T follicular helper cell (primary cell): Measurements from ENCODE around the gene ETV5.

ENCODE experiments used
- DNase-seq: peaks from one replicate; pipeline ENCODE4 v3.0.0-alpha.2; 2020; ENCODE audit warnings: low read depth

Gene ETV5

GRCh38 chr3:186123012-186123411, 14.1 kb upstream of the ETV5 start:
- no peak for DNase-seq

- DNase-seq = no peak
Measured at GRCh38 chr3:186121968-186122367, 13.1 kb upstream of the ETV5 start.

DNA sequence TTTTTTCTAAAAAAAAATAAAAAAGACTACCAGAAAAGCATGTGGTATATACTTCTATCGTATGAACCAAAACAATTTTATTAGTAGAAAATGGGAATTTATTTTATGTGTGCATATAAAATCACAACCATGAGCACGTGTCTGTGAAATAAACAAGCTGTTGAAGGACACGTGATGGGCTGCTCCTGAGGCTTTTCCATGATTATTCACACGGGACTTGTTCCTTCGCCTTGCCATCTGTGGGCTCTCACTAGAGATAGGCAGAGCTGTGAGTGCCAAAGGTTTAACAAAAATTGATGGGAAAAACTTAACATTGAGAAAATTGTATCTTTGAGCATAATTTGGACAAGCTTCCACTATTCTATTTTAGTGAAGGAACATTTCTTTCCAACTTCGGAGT, 12.4 kb upstream of the ETV5 start:
- no peak for DNase-seq

GRCh38 chr3:186119499-186119898, 10.6 kb upstream of the ETV5 start:
- no peak for DNase-seq

- no peak for DNase-seq
Measured at GRCh38 chr3:186118692-186119091, 9.8 kb upstream of the ETV5 start.

GRCh38 chr3:186117521-186118134, 8.7 kb upstream of the ETV5 start:
- no peak for DNase-seq

GRCh38 chr3:186115239-186115996, 6.5 kb upstream of the ETV5 start:
- no peak for DNase-seq

- no peak for DNase-seq
Measured at GRCh38 chr3:186110975-186111974, 2.4 kb upstream of the ETV5 start.

DNA sequence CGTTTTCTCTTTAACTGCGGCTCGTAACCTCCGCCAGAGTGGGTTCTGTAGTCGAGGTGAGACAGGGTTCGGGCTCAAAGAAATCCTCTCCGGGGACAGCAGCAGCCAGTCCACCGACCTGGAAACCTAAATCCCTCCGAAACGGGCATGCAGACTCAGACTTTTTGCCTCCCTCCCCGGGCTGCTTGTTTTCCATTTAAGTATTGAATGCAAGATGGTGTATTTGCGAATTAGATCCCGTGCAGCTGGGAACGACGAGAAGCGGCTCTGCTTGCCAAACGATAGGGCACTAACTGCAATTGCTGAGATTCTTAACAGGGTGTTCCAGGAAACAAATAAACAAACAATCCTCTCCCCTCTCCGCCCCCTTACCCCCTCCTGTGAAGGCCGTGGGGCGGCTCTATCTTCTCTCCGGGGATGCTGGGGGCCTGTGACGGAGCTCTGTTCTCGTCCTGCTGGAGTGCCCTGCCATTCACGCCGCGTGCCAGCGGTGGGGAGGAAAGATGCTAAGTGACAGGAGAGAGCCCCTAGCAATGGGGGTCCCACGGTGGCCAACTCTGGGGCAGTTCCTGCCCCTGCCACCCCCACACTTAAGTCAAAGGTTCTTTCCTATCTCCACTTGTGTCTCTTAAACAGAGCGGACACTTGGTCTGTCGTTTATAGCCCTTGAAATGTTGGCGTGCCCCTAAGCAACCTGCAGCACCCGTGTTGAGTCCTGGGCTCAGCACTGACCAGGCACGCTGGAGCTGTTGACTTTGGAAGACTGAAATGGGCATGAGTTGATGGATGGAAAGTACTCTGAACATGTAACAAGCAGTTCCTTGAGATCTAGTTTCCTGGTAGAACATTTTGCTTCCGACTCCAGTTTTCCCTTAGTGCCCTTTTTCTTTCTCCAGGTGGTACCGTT, 1.3 kb upstream of the ETV5 start:
- no peak for DNase-seq

DNA sequence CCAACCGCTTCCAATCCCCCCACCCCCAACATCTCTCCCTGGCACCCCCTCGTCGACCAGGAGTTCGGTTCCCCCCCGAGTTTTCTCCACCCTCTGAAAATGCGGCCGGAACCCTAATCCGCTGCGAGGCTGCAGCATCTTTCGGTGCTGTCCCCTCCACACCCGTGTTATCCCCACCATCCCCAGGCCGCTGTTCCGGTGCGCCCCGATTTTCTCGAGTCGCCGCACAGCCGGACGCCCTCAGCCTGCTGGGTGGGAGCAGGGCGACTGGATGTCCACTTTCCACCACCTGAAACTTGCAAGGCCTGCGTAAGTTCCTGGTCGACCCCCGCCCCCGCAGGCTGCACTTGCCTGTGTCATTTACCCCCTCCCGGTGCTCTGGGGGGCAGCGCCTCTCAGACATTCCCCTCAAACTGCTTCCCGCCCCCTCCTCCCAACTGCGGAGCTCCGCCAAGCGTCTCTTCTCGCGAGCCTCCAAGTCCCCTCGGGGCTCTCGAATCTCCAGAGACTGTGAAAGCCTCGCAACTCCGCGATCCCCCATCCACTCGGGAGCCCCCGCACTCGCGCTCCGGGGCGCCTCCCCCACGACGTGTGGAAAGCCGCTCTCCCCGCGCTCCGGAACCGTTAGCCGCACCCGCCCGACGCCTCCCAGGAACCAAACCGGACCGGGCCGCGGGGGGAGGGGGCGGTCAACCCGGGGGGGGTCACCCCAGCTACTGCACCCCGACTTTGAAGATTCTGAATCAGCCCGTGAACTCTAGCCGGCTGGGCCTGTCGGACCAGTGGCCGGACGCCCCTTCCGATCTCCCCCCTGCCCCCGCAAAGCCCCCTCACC, 566 bp downstream of the ETV5 start:
- DNase-seq = no peak

DNA sequence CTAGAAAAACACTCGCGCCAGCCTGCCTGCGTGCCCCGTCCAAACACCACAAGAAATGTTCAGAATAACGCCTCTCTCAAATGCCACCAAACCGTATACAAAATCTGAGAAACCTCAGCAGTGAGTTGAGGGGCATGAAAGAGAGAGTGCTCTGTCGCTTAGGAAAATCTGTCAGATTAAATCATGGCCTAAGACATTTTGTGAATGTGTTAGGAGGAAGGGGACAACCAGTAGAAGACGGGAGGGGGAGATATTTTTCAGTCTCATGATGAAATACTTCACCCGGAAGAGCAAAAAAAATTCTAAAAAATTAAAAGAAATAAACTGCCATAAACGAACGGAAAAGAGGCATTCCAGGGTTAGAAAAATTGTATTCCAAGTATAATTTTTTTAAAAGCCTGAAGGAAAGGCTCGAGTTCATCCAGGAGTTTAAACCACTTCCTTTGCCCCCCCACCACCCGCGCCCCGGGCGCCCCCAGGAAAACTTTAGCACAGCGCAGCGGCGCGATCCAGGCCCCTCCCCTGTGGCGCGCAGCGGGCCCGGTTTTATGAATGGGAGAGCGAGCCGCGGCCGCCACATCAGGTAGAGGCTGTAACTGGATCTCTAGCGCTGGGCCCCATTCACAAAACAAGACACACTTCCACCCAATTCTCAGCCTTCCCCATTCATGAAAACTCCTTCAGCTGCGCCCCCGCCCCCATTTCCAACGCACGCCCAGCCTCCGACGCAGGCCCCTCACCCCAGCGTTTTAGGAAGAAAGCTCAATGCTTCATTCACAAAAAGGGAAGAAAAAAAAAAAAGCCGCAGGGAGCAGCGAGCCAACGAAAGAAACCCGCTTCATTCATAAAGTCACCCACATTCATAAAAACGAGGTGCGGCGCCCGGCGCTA, 1.4 kb downstream of the ETV5 start:
- DNase-seq = peak; percentile 10

DNA sequence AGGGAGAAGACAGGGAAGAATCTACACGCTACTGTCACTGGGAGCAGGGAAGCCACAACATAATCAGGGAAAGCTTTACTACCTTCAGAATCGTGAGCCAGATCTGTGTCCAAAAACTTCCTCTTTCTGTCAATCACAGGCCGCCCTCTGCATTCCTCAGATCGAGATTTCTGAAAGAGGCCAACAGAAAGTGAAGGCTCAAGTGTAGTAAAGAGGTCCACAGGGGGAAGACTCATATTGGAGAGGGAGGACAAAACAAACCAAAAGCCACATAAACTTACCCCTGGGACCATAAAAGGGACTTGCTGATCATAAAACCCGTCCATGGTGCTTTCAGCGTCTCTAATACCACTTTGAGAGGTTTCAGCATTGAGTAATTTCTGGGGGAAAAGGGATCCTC, 3.3 kb downstream of the ETV5 start:
- DNase-seq = no peak

DNA sequence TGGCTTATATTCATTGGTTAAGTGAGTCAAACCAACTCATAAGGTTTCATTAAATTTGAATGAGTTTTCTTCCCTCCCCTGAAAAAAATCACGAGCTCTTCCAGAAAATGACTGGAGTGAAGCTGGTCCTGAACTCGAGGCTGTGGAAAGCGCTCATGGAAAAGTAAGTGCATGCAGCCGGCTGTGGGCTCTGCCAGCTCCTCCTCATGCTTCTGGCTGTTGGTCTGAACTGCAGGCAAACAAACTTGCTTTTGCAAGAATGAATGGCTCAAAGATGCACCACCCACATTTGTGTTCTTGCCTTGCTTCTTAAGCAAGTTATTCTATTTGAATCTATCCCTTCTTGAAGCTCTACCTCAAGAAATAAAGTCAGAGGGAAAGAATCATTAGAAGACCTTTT, 6.2 kb downstream of the ETV5 start:
- no peak for DNase-seq

GRCh38 chr3:186100398-186100797, 8.5 kb downstream of the ETV5 start:
- DNase-seq = no peak

GRCh38 chr3:186099178-186099577, 9.7 kb downstream of the ETV5 start:
- DNase-seq = no peak

GRCh38 chr3:186098740-186099139, 10.1 kb downstream of the ETV5 start:
- DNase-seq = no peak

DNA sequence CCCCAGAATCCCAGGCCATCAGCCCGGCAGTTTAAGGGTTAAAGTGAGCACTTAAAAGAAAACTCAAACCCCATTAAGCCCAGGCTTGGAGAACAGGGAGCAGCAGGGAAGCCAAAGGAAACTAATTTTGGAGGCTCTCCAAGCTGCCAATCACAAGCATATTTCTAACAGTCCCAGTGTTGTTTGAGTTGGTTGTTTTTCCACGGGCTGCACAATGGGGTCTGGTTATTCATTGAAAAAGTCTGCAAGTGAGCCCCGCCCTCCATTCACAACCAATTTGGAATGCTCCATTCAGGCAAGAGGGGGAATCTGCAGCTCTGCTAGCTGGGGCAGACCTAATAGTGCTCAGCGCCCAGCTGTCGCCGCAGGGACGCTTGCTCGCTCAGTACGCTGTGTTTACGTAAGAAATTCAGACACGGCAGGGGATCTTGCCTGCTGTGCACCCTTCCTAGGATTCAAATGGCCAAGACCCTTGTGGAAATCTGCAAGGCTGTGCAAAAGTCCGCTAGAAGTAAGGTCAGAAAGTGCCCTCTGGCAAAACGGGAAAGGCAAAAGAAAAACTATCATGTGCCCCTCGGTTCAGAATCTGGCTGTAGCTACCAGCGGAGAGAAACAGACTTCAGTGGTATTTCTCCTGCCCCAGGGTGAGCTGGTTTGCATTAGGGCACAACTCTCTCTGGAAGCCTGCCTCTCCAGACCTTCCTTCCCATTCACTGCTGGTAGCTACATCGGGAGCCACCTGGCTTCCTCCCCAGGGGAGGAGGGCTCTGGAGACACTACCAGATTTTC, 11.0 kb downstream of the ETV5 start:
- no peak for DNase-seq

DNA sequence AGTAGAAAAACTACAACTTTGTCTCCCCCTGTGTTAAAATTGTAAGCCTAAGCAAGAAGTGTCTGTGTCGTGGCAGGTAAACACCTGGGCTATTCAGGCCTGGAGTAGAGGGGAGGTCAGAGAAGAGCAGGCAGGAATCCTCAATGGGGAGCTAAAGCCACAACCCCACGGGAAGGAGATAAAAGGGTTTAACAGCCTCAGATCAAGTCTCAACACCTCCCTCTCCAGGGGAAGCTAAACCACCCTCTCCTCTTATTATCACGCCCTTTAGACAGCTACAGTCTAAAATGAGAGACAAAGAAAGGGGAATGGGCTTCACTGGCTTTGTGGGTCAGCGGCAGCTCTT, 11.6 kb downstream of the ETV5 start:
- DNase-seq = no peak

- DNase-seq = no peak
Measured at GRCh38 chr3:186096290-186096689, 12.6 kb downstream of the ETV5 start.
